A549 treated with CORT108297 at 1 μM for 4 hours (cell line): ENCODE measurements around the gene DDR2. TPM values are rescaled to one million over a fixed set of nuclear protein-coding genes. Genes with fewer than 3 reads are reported as not detected.

Experiments
- total RNA-seq: library from RNA; stranded (reverse); fragments of 200-300 nt; extraction: Qiagen RNA extraction; gene quantifications from 5 replicates; pipeline ENCODE4 v1.2.3, GENCODE V29; 2022

DDR2 gene
- total RNA-seq, result 0.25 to 0.42 TPM (median 0.37 TPM) in 5 replicates

GRCh38 chr1:162632217-162632666 is at the start of gene DDR2:
DDR2 (plus strand) TSS chr1:162632464; CDS start chr1:162719064, 86,600 bp downstream.

GRCh38 chr1:162790303-162790984 is 158.2 kb downstream of the DDR2 start, which contains the start of gene HSD17B7:
HSD17B7 (plus strand) TSS chr1:162790702; CDS start chr1:162790801, 99 bp downstream.

Other genes starting within 250 kb of the DDR2 start
- gene SH2D1B, start 220.3 kb upstream of the DDR2 start, total RNA-seq, result 0.06 to 0.21 TPM (median 0.08 TPM) in 5 replicates
- gene UHMK1, start 134.6 kb upstream of the DDR2 start, total RNA-seq, result 16.7 to 23.3 TPM (median 19.1 TPM) in 5 replicates
- gene UAP1, start 70.7 kb upstream of the DDR2 start, total RNA-seq, result 26.1 to 38.9 TPM (median 28.0 TPM) in 5 replicates
- gene HSD17B7, start 158.2 kb downstream of the DDR2 start, total RNA-seq, result 8.0 to 10.9 TPM (median 9.5 TPM) in 5 replicates
- not detected in 5 replicates for gene CCDC190, start 228.7 kb downstream of the DDR2 start, total RNA-seq